ENCODE measurements around the gene UBAP1L. TPM values are rescaled to one million over a fixed set of nuclear protein-coding genes. Genes with fewer than 3 reads are reported as not detected.

The UBAP1L gene
- total RNA-seq, 1 experiment from 2014 or later, result 3.0 TPM

DNA sequence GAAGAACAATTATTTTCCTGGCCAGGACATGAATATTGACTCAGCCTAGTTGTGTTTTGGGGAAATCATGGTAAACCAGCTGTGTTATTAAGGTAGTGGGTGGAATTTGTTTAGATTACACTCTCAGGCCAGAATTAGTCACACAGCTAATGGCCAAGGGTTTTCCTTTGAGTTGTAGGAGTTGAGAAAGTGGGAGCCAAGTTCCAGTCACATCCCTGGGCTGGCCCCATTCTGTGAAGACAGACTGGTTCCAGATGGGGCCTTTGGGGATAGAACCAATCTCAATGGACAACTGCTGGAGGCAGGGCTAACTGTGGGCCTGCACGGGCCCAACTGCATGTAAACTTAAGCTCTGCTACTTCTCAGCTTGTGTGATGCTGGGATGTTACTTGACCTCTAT is 45.8 kb downstream of the UBAP1L start:
- Histone ChIP-seq H4K20me1 (ENCODE audit: control insufficient read depth, insufficient read depth, insufficient read length) (no peaks in the 10 kb centered on the region), H2AFZ (ENCODE audit: low read length) (no peak overlapping the region), H2BK20ac (ENCODE audit: low read depth, low read length, poor library complexity, severe bottlenecking) (no peak overlapping the region), H3K23ac (ENCODE audit: insufficient read length, low read depth, low read length) (no peak overlapping the region), H4K5ac (ENCODE audit: insufficient read length, low read depth, low read length) (no peak overlapping the region), H3K14ac (ENCODE audit: insufficient read depth, low read length) (no peak overlapping the region), H2BK12ac (ENCODE audit: insufficient read length, low read depth, low read length) (no peak overlapping the region), H2BK5ac (ENCODE audit: insufficient read length, low read length) (no peak overlapping the region), H3K4me1 (ENCODE audit: insufficient read depth, low read length) (peaks cover 5% of the 10 kb centered on the region), H3K4me2 (ENCODE audit: insufficient read depth, insufficient read length, low read length) (no peak overlapping the region), H3K56ac (ENCODE audit: insufficient read length, low read depth, low read length) (no peak overlapping the region), H3K4ac (ENCODE audit: low read depth, low read length) (no peak overlapping the region), H3K79me1 (ENCODE audit: insufficient read depth, low read depth, low read length, poor library complexity, severe bottlenecking) (no peaks in the 10 kb centered on the region), H3K18ac (ENCODE audit: insufficient read length, low read depth, low read length) (no peak overlapping the region), H3T11ph (ENCODE audit: low read length) (no peak overlapping the region), H4K91ac (ENCODE audit: insufficient read length, low read depth, low read length) (no peak overlapping the region), H2AK5ac (ENCODE audit: insufficient read length, low read length) (no peak overlapping the region), H2BK15ac (ENCODE audit: low read depth, low read length) (no peak overlapping the region), H3K23me2 (ENCODE audit: insufficient read length, low read depth, low read length, poor library complexity, severe bottlenecking) (peaks cover 7% of the 10 kb centered on the region), H3K27ac (ENCODE audit: insufficient read length, low read depth, low read length) (no peak overlapping the region), H2BK120ac (ENCODE audit: low read depth, low read length, poor library complexity, severe bottlenecking) (no peak overlapping the region), H4K8ac (replicated peaks; ENCODE audit: insufficient read length, low read depth, low read length) (no peak overlapping the region), H3K9me3 (ENCODE audit: control insufficient read depth, low read depth, low read length) (no peaks in the 10 kb centered on the region), H3K27me3 (ENCODE audit: insufficient read depth, low read length) (no peaks in the 10 kb centered on the region), H3K9ac (ENCODE audit: extremely low read depth, insufficient read length, low read length) (no peak overlapping the region), H3K79me2 (ENCODE audit: insufficient read depth, low read length) (no peaks in the 10 kb centered on the region)
- TF ChIP-seq, protein P1, sequence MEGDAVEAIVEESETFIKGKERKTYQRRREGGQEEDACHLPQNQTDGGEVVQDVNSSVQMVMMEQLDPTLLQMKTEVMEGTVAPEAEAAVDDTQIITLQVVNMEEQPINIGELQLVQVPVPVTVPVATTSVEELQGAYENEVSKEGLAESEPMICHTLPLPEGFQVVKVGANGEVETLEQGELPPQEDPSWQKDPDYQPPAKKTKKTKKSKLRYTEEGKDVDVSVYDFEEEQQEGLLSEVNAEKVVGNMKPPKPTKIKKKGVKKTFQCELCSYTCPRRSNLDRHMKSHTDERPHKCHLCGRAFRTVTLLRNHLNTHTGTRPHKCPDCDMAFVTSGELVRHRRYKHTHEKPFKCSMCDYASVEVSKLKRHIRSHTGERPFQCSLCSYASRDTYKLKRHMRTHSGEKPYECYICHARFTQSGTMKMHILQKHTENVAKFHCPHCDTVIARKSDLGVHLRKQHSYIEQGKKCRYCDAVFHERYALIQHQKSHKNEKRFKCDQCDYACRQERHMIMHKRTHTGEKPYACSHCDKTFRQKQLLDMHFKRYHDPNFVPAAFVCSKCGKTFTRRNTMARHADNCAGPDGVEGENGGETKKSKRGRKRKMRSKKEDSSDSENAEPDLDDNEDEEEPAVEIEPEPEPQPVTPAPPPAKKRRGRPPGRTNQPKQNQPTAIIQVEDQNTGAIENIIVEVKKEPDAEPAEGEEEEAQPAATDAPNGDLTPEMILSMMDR (conservative IDR thresholded peaks at IDR 0.05), result no peak
- H3K27ac Mint-ChIP-seq, result no peak overlapping the region
- H3K4me3 Mint-ChIP-seq, result no peak overlapping the region
- H3K27me3 Mint-ChIP-seq (ENCODE audit: low read depth), result peaks cover 8% of the 10 kb centered on the region
- DNase-seq, result no peak
- H3K4me1 Mint-ChIP-seq, result peaks cover 36 to 37% of the 10 kb centered on the region in 2 experiments
- peaks cover 3 to 10% of the 10 kb centered on the region in 2 experiments; a peak in 3 of 5 replicates for H3K9me3 Mint-ChIP-seq
- no CpG with 5 or more reads among the region's 1 CpG for WGBS (ENCODE audit: extremely low coverage, insufficient read length, low lambda C conversion rate)
- H3K36me3 Mint-ChIP-seq (ENCODE audit: insufficient read depth in 1 of 3, low read depth in 3 of 3), result no peaks in the 10 kb centered on the region; a peak in 3 of 7 replicates

Data from H9 (cell line).